ENCODE data around the gene ODF4. TPM values are rescaled to one million over a fixed set of nuclear protein-coding genes. Genes with fewer than 3 reads are reported as not detected.
A peak's percentile ranks its signal among the peaks of the same experiment; 100 is the strongest.

ODF4 gene
- total RNA-seq, 1 donor from 2014 or later = not detected

- no peak for TF ChIP-seq CTCF (IDR thresholded peaks at IDR 0.05; ENCODE audit: borderline replicate concordance)
- no peak for DNase-seq
- no peaks in the 10 kb centered on the region for H3K36me3 ChIP-seq
- H3K27ac ChIP-seq (replicated peaks) = no peak overlapping the region
- H3K9me3 ChIP-seq (replicated peaks) = no peaks in the 10 kb centered on the region
- H3K4me3 ChIP-seq = no peak overlapping the region
- peaks cover 3% of the 10 kb centered on the region for H3K4me1 ChIP-seq
- H3K27me3 ChIP-seq (ENCODE audit: low read depth) = no peaks in the 10 kb centered on the region
- intact Hi-C loops (cut with micrococcal nuclease) = no loop called here
These were observed 39.4 kb upstream of the ODF4 start for GRCh38 chr17:8300226-8300625.

GRCh38 chr17:8300627-8301242, 38.9 kb upstream of the ODF4 start:
- DNase-seq = peak; percentile 39
- TF ChIP-seq CTCF (IDR thresholded peaks at IDR 0.05; ENCODE audit: borderline replicate concordance) = peak; percentile 88
- no peak overlapping the region for H3K4me3 ChIP-seq
- H3K27me3 ChIP-seq (ENCODE audit: low read depth) = no peaks in the 10 kb centered on the region
- no peak overlapping the region for H3K27ac ChIP-seq (replicated peaks)
- H3K4me1 ChIP-seq = peaks cover 3% of the 10 kb centered on the region
- no peaks in the 10 kb centered on the region for H3K9me3 ChIP-seq (replicated peaks)
- no peaks in the 10 kb centered on the region for H3K36me3 ChIP-seq
- intact Hi-C loops (cut with micrococcal nuclease) = no loop called here

- H3K9me3 ChIP-seq (replicated peaks) = no peaks in the 10 kb centered on the region
- intact Hi-C loops (cut with micrococcal nuclease) = loop anchor here (10.0 kb wide), 1 partner anchor 54 kb away; no protein-coding TSS in a partner anchor
- H3K4me1 ChIP-seq = peaks cover 41% of the 10 kb centered on the region
- no peak for TF ChIP-seq CTCF (IDR thresholded peaks at IDR 0.05; ENCODE audit: borderline replicate concordance)
- peak overlapping the region; percentile 68 for H3K4me3 ChIP-seq
- H3K27ac ChIP-seq (replicated peaks) = peak overlapping the region; percentile 95
- no peaks in the 10 kb centered on the region for H3K36me3 ChIP-seq
- peak; percentile 46 for DNase-seq
- peaks cover 44% of the 10 kb centered on the region for H3K27me3 ChIP-seq (ENCODE audit: low read depth)
These were observed 29.0 kb upstream of the ODF4 start for GRCh38 chr17:8310601-8311123.

GRCh38 chr17:8311131-8311790, 28.4 kb upstream of the ODF4 start:
- intact Hi-C loops (cut with micrococcal nuclease) = loop anchor here (10.0 kb wide), 1 partner anchor 54 kb away; no protein-coding TSS in a partner anchor
- H3K27ac ChIP-seq (replicated peaks) = peak overlapping the region; percentile 95
- peak overlapping the region; percentile 68 for H3K4me3 ChIP-seq
- DNase-seq = peak; percentile 45
- peaks cover 47% of the 10 kb centered on the region for H3K4me1 ChIP-seq
- no peaks in the 10 kb centered on the region for H3K9me3 ChIP-seq (replicated peaks)
- TF ChIP-seq CTCF (IDR thresholded peaks at IDR 0.05; ENCODE audit: borderline replicate concordance) = no peak
- no peaks in the 10 kb centered on the region for H3K36me3 ChIP-seq
- H3K27me3 ChIP-seq (ENCODE audit: low read depth) = peaks cover 50% of the 10 kb centered on the region

- Histone ChIP-seq H3K36me3 (peaks cover 6% of the 10 kb centered on the region), H3K27me3 (ENCODE audit: low read depth) (peaks cover 60% of the 10 kb centered on the region), H3K27ac (replicated peaks) (peak overlapping the region; percentile 95), H3K4me3 (peak overlapping the region; percentile 68), H3K9me3 (replicated peaks) (no peaks in the 10 kb centered on the region), H3K4me1 (peaks cover 47% of the 10 kb centered on the region)
- intact Hi-C loops (cut with micrococcal nuclease) = loop anchor here (10.0 kb wide), 1 partner anchor 53 kb away; no protein-coding TSS in a partner anchor
- no peak for DNase-seq
- TF ChIP-seq CTCF (IDR thresholded peaks at IDR 0.05; ENCODE audit: borderline replicate concordance) = no peak
These were observed 27.4 kb upstream of the ODF4 start for GRCh38 chr17:8312251-8312650.
